ENCODE measurements around the gene LCN6.
"Not testable (repeated sequence)": the region's sequence is repeated elsewhere in the genome, so short reads cannot be mapped to it uniquely, and the experiment has no call there.

Gene LCN6

DNA sequence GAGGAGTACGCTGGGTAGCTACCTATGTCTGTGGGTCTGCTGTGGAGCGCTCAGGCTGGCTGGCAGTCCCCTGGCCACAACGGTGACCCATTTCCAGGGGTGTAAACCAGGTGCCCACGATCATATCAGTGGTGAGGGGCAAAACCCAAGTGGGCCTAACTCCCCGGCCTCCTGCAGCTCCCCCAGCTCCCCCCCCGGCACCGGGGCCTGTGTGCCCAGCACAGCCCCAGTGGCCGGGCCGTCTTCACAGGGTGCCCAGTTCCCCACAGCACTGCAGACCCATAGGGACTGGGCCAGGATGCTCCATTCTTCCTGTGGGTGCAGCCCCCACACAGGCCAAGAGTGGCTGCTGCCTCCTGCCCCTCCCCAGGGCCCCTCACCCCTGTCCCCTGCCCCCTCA, 10.7 kb upstream of the LCN6 start:
- DNase-seq: no peak

DNA sequence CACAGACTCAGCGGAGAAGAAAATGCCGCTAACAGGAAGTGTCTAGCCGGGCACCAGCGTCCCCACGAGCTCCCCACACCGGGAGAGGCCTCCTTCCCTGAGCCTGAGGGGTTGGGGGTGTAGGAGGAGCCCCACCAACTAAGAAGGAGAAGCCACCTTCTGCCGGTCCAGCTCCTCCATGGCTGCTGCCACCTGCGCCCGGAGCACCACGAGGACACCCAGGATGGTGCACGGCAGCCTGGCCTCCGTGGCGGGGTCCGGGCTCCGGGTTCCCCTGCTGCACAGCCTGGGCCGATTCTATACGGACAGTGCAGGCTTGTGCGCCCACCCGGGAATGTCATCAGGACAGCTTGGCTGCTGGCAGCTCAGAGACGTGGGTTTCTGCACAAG, 9.4 kb upstream of the LCN6 start:
- no peak for DNase-seq

DNA sequence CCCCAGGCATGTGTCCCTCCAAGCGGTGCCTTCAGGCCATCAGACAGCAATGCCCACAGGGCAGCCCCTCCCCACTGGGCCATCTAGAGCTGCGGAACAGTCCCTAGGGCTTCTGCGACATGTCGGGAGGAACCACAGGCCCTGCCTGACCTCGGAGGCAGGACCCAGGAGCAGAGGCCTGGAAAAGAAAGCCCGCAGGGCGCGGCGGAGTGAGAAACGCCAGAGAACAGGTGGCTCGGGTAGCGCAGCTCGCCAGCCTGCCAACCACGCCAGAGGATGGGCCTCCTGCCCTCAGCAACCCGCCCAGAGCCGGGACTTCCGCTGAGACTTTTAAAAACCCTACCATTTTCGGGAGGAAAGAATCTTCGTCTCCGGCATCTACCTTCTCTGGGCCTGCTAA, 9.0 kb upstream of the LCN6 start:
- no peak for DNase-seq

DNA sequence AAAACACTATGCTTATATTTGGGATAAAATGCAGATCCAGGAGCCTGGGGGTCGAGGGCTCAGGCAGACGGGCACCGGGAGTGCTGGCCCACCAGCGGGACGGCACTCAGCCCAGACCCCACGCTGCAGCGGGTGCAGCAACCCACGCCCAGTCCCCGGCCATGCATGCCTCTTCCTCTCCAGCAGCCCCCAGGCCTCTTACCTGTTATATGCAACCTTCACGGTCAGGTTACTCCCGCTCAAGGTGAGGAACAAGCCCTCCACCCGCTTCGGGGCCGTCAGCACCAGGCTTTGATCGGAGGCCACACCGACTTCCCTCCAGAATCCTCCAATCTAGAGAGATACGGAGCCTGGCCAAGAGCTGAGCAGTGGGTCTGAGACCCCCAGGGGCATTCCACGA, 8.5 kb upstream of the LCN6 start:
- DNase-seq: no peak

DNA sequence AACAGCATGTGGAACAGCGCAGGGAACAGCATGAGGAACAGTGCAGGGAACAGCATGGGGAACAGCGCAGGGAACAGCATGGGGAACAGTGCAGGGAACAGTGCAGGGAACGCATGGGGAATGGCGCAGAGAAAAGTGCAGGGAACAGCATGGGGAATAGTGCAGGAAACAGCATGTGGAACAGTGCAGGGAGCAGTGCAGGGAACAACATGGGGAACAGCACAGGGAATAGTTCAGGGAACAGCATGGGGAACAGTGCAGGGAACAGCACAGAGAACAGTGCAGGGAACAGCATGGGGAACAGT, 7.8 kb upstream of the LCN6 start:
- DNase-seq: no peak

DNA sequence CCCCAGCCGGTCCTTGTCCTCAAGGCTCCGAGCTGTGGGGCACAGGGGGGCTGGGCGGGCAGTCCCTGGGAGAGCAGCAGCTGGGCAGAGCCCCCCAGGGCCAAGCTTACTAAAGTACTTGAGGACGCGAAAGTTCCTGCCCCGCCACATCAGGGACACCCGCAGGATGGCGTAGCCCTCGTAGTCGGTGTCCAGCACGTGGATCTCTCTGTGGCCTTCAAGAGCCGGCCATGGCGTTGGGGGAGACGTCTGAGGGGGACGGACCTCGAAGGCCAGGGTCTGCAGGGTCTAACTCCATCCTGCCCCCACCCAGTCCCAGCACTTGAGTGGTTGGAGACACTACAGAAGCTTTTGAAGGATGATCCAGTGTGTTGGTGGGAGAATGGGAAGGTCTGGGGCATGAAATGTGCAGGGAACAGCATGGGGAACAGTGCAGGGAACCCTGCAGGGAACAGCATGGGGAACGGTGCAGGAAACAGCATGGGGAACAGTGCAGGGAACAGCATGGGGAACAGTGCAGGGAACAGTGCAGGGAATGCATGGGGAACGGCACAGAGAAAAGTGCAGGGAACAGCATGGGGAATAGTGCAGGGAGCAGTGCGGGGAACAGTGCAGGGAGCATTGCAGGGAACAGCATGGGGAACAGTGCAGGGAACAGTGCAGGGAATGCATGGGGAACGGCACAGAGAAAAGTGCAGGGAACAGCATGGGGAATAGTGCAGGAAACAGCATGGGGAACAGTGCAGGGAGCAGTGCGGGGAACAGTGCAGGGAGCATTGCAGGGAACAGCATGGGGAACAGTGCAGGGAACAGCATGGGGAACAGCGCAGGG, 7.2 kb upstream of the LCN6 start:
- DNase-seq: not testable (repeated sequence)

DNA sequence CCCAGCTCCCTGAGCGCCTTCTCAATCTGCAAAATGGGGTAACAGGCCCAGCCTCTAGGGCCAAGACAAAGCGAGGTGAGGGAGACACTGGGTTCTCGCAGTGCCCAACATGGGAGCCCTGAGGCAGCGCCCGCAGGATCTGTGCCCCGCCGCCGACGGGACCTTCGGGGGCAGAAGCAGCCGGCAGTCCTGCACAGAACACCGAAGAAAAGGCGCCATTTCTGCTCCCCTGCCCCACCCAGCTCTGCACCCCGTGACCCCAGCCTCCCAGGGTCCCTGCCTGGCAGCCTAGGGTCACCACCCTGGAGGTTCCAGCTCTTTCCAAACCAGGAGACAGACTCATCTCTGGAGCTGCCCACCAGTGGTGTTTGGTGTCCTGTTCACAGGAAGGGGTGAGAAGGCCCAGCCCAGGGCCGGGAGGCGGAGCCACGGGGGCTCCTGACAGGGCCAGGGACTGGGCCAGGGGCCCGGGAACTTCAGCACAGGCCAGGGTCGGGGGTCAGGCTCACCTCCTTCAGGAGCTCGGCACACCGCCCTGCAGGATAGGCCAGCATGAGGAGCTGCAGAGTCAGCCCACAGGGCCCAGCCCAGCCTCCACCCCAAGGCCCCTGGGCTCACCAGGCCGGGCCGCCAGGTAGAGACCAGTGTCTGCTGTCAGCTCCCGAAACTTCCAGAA, 6.4 kb upstream of the LCN6 start:
- no peak for DNase-seq

DNA sequence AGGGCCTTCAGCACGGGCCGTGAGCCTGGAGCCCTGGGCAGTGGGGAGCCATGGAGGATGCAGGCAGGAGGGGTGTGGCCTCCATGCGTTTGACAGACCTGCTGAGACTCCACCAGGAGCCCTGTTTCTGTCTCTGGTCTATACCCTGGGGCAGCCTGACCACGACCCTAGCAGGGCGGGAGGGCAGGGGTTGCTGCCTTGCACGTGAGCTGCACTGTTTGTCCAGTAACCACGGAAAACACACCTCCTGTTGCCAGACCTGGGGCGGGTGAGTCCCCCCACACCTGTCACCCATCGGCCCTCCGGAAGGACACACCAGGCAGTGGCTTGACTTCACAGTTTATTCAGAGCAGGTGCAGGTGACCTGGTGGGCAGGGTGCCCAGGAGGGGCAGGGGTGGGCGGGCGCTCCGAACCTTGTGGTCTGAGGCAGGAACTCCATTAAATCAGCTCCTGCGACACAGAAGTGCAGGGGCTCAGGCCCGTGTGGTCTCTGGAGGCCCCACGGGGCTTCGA, 5.8 kb upstream of the LCN6 start:
- DNase-seq: no peak

DNA sequence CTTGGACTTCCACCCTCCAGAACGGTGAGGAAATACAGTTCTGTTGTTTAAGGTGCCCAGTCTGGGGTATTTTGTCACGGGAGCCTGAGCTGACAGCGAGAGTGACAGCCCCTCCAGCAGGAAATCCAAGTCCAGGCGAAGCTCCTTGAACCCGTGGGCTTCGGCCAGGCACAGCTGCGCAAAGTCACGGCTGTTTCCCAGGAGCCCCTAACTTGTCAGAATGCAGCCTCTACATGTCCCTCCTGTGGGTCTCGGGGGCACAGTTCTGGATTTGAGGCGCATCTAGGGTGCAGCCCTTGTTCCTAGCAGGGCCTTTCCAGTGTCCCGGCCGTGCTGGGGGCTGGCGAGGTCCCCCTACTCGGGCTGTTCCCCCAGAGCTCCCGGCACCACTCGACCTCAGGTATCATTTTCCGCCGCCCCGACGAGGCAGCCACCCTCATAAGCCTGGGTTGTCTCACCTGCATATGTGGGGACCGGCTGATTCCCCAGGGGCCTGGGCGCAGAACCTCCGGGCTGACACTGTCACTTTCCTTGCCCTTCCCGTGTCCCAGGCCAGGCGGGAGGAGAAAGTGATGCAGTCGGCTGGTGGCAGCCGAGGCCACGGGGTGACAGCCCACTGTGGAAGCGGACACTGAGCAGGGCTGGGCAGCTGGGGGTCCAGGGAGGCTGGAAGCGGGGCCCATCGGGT, 5.2 kb upstream of the LCN6 start:
- no peak for DNase-seq

DNA sequence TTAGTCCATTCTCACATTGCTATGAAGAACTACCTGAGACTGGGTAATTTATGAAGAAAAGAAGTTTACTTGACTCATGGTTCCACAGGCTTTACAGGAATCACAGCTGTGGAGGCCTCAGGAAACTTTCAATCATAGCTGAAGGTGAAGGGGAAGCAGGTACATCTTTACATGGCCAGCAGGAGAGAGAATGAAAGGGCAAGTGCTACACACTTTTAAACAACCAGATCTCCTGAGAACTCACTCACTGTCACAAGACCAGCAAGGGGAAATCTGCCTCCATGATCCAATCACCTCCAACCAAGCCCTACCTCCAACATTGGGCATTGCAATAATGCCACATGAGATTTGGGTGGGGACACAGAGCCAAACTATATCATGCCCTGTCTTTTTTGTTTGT, 3.5 kb upstream of the LCN6 start:
- DNase-seq: no peak

DNA sequence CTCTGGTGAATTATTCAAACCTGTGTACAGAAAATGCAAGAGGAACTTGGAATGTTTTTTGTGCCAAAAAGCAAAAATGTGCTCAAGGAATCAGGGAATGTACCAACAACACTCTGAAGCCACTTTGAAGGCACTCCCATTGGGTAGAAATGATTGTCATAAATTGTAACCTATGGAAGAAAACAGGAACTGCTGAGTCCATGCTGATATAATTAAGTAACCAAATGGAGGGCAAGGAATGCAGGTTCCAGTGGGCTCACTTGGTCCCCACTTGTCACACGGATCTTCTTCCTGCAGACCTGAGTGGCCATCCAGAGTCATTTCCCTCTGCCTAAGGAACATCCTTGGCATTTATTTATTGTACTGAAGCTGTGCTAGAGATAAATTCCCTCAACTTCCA, 2.9 kb upstream of the LCN6 start:
- no peak for DNase-seq

DNA sequence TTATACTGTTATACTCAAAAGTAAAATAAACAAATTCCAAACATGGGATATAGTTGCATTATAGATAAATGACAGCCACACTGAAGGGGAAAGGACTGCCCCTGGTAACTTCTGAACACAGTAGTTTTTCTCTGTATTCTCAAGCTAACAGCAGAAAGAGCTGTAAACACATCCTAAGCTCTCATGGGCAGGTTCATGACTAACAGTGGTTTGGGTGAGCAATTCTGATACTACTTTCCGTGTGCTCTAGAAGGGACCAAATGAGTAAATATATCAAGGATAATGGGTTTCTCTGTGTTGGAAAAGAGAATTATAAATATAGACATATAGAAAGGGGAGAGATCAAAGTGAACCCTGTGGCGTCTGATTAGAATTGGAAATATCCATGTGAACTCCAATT, 2.2 kb upstream of the LCN6 start:
- DNase-seq: no peak

DNA sequence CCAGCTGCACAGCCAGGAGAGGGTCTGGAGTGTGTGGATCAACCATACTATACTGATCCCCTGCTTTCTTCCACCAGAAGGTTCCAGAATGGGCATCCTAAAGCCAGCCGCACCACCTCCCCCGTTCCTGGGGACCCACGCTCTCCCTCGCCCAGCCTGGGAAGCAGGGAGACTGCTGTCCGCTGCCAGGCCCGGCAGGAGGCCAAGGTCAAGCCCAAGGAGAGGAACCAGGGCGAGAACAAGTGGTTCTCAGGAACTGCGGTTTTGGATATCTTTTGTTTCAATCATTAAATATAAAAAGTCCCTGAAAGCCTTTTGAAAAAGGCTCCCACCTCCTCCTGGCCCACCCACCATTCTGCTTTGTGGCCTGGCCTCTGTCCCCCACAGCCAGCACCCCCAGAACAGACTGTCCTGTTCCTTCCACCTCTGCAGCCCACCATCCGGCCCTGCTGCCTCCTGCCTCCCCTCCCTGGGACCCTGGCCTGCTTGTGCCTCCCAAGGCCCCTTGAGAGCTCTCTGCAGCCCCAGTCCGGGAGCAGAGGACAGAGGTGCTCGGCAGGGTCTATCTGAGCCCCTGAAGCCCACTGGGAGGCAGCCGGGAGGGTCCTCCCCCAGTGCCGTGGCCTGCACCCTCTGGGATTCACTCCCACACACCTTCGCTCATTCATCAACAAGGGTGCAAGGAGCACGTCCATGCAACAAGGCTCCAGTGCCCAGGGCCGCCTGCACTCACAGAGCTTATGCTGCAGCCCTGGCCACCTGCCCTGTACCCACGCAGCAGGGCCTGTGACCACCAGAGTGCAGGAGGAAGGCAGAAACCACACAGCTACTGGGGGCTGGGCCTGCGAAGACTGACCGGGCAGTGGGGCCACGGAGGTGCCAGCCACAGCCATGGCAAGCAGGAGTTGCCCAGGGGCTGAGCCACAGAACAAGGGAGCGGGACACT, 614 bp upstream of the LCN6 start:
- no peak for DNase-seq

DNA sequence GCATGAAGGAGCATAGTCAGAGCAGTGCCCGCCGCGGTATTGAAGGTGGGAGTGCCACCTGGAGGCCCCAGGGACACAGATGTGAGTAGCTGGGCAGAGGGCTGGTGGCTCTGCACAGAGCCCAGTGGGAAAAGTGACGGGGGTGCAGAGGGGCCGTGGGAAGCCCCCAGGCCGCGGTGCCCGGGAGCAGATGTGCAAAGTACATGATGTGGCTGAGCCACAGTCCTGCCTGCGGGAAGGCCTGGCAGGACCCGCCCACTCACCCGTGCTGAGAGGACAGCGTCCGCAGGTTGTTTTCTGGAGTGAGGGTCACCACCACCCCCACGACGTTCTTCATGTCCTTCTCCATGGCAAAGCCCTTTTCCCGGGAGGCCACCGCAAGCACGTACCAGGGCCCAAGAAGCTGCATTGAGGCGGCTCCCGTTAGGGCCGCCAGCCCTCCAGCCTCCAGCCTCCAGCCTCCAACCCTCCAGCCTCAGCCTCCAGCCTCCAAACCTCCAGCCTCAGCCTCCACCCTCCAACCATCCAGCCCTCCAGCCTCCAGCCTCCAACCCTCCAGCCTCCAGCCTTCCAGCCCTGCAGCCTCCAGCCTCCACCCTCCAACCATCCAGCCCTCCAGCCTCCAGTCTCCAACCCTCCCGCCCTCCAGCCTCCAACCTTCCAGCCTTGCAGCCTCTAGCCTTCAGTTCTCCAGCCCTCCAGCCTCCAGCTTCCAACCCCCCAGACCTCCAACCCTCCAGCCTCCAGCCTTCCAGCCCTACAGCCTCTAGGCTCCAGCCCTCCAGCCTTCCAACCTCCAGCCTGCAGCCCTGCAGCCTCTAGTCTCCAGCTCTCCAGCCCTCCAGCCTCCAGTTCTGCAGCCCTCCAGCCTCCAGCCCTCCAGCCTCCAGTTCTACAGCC, 914 bp downstream of the LCN6 start:
- no peak for DNase-seq

DNA sequence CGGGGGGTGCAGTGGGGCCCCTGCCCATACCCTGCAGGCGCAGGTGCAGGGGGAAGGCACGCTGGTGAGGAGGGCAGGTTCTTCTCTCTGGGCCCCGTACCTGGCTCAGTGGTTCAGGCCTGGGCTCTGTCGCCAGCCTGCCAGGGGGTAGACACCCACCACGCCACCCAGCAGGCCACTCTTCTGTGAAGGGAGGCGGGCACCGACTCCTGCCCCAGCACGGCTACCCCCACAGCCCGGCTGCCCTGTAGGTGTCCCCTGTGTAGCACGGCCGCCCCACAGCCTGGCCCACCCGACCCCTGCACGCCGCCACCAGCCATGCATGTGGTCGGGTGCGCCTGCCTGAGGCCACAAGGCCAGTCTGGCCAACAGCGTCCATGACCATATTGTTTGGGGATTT, 1.7 kb downstream of the LCN6 start:
- no peak for DNase-seq

DNA sequence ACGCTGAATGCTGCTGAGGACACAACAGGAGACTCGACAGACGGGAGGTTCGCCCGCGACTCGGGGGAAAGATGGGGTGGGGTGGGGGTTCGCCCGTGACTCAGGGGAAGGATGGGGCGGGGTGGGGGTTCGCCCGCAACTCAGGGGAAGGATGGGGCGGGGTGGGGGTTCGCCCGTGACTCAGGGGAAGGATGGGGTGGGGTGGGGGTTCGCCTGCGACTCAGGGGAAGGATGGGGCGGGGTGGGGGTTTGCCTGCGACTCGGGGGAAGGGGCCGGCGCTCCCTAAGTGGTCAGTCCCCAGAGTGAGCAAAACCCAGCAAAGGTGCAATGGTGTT, 2.2 kb downstream of the LCN6 start:
- no peak for DNase-seq

DNA sequence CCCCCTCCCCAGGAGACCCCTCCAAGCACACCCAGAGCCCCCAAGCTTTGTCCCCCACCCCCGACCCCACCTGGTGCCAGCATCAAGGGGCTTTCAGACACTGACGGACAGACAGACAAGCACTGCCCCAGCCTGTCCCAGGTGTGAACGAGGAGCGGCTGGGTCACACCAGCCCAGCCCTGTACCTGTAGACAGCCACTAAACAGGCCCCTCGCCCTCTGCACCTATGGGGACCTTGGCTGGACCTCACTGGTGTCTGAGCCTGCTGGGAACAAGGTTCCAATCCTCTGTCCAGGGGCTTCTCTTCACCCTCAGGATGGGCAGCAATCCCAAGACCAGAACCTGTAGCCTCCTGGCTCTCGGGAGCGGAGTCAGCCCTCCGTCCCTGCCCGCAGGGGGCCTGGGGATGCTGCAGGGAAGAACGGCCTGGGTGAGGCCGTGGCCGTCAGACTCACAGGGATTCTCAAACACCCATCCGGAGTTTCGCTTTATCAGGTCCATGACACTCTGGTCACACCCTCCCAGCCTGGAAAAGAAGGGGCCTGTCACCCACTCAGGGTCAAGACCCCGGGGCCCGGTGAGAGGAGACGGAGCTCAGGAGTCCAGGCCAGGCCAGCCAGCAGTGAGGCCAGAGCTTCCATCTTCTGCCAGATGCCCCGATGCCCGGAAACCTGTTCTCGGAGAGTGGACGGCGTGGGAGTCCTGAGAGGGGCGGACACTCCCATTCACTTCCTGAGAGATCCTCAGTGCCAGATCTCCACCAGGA, 2.8 kb downstream of the LCN6 start:
- no peak for DNase-seq

DNA sequence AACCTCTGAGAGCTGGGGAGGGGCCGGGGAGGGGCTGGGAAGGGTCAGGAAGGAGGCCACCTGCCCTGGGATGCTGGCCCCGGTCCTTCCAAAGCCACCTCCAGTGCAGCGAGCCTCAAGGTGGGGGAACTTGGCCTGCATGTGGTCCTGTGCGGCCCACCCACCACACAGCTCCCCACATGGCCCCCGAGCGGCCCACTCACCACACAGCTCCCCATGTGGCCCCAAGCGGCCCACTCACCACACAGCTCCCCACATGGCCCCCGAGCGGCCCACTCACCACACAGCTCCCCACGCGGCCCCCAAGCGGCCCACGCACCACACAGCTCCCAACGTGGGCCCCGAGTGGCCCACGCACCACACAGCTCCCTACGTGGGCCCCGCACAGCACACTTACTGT, 3.6 kb downstream of the LCN6 start:
- no peak for DNase-seq

DNA sequence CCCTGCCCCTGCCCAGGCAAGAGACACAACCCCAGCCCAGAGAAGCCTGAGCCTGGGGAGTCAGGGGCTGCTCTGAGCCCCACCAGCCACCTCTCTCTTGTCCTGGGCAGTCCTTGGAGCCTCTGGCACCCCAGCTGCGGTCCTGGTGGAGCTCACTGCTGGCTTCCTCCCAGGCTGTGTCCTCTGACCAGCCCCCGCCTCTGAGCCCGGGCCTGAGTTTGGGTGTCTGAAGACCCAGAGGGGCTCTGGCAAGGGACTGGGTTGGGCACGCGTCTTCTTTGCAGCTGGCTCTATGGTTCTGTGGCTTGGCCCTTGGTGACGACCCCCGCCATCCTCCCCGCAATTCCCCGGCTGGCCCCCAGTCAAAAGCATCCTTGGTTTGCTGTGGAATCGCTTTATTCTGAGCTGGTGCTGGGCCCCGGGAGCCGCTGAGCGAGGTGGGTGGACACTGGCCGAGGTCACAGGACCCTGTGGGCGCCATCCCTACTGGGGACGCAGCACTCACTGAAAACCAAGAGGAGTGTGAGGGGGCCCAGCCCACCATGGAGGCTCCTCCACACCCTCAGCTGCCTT, 4.6 kb downstream of the LCN6 start:
- DNase-seq: no peak

DNA sequence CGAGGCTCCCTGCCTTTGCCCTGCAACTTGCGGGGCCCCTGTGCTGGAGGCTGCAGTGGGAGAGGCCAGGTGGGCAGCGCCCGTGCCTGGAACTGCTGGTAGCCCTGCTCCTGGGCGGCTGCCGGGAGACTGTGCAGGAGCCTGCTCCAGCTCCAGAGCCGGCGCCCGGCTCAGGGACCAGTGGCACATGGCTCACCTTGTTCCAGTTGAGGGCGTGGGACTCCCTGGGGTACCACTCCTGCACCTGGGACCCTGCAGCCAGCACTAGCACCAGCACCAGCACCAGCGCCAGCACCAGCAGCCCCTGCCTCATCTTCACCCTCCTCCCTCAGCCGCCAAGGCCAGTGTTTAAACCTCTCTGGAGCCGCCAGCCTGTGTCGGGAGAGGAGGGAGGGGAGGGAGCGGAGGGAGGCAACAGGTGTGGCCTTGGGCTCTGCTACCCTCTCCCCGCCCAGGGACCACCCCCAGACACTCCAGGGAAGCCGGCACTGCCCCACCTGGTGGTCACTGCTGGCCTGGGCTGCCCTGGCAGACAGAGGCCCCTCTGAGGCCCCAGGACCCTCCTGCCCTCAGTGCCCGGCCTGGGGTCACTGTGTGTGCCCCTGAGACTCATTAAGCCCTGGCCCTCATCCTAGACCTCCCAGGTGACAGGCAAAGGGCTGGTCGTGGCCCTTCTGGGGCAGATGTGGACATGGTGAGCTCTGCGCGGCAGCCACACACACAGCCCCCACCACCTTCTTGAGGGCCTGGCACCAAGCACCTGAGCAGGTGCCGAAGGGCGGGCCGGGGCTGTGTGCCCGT, 5.5 kb downstream of the LCN6 start, which contains the start of gene LCN10:
LCN10 (minus strand) TSS at position 350 of the 801 bp plus-strand sequence; CDS start at position 313, 37 bp downstream.
- DNase-seq: no peak

Data from activated effector memory CD4-positive, alpha-beta T cell treated with anti-CD3 and anti-CD28 coated beads, Interleukin-2, amount 50 U/mL, for 16 hours (primary cell).